Stomach (tissue), 9 donors: ENCODE results near the gene ADAD2. TPM values are rescaled to one million over a fixed set of nuclear protein-coding genes. Genes with fewer than 3 reads are reported as not detected.

Experiments used
- DNase-seq, 2 donors: peaks; one replicate each; pipeline versions ENCODE4 v3.0.0 to v3.0.0-alpha.2; 2013 to 2019
- H3K27ac ChIP-seq, 5 donors: fragments of 200-600 bp in 4 of 5; sonication (generic) in 4 of 5; one replicate each; pipeline ENCODE4 v1.5.1; 2013 to 2019; ENCODE audit warnings: mild to moderate bottlenecking in 1 of 5, moderate library complexity in 1 of 5
- H3K27me3 ChIP-seq, 3 donors: fragments of 200-600 bp; sonication (generic); one replicate each; pipeline ENCODE4 v1.5.1; 2017 to 2019; ENCODE audit warnings: mixed run types in 1 of 3
- H3K36me3 ChIP-seq, 4 donors: fragments of 200-600 bp; sonication (generic); 1 replicate in 3 of 4; 2 replicates in 1 of 4; pipeline ENCODE4 v1.5.1; 2016 to 2019
- H3K4me1 ChIP-seq, 4 donors: fragments of 200-600 bp; sonication (generic); one replicate each; pipeline ENCODE4 v1.5.1; 2016 to 2019
- H3K4me3 ChIP-seq, 4 donors: fragments of 200-600 bp; sonication (generic) in 3 of 4; one replicate each; pipeline ENCODE4 v1.5.1; 2016 to 2019; ENCODE audit warnings: mild to moderate bottlenecking in 1 of 4
- H3K9me3 ChIP-seq, 4 donors: fragments of 200-600 bp; sonication (generic); one replicate each; pipeline ENCODE4 v1.5.1; 2016 to 2019
- EP300 ChIP-seq: sonication (generic); formaldehyde crosslinking; IDR thresholded peaks from one replicate; pipeline ENCODE4 v1.6.1; 2017; ENCODE audit warnings: antibody characterized with exemption
- POLR2A ChIP-seq, 4 donors: fragments of 450-650 bp; IDR thresholded peaks; one replicate each; pipeline ENCODE4 v1.6.1; 2016; ENCODE audit warnings: antibody characterized with exemption in 4 of 4, control low read depth in 2 of 4, mild to moderate bottlenecking in 1 of 4, moderate library complexity in 1 of 4
- POLR2AphosphoS5 ChIP-seq, 3 donors: sonication (generic); formaldehyde crosslinking; IDR thresholded peaks; one replicate each; pipeline ENCODE4 v1.6.1; 2016; ENCODE audit warnings: antibody characterized with exemption in 3 of 3
- WGBS, 5 donors: extraction: QIAGEN DNeasy Blood & Tissue Kit in 3 of 5; methylation state at CpG; one replicate each; pipeline versions ENCODE4 v1.1.5 to v1.1.7; 2013 to 2018; 5-methylcytosine and 5-hydroxymethylcytosine counted together
- intact Hi-C: fragments of 100-400 bp; cut with DNase I; formaldehyde crosslinking; loops from one replicate; pipeline ENCODE4 v1.15.1; 2023; ENCODE audit warnings: low total_unique reads
- polyA plus RNA-seq, 3 donors: library from polyadenylated mRNA; stranded (reverse); fragments of 200-250 nt; gene quantifications; one replicate each; pipeline ENCODE4 v1.2.3, GENCODE V29; 2013
- total RNA-seq, 5 donors: library from RNA; depleted of rRNA; stranded (reverse); fragments of >200 nt; gene quantifications; one replicate each; pipeline versions ENCODE4 v1.1.0 to v1.2.3, GENCODE V29; 2014 to 2016
- TF ChIP-seq, protein P1 (sequence below), 7 experiments: fragments of 450-650 bp in 4 of 7; fragments of 200-600 bp in 3 of 7; sonication (generic) in 3 of 7; IDR thresholded peaks; one replicate each; pipeline ENCODE4 v1.5.1; 2016 to 2019; ENCODE audit warnings: antibody characterized with exemption in 7 of 7, control low read depth in 2 of 7, mild to moderate bottlenecking in 1 of 7
- donor health status: healthy with polysubstance abuse.
- donor health status: Bipolar disorder and iron deficiency.
- donor health status: healthy.

ADAD2 gene
- total and polyA plus RNA-seq, 8 donors: 0.18 to 4.3 (median 2.5) TPM; not detected in 4

DNA sequence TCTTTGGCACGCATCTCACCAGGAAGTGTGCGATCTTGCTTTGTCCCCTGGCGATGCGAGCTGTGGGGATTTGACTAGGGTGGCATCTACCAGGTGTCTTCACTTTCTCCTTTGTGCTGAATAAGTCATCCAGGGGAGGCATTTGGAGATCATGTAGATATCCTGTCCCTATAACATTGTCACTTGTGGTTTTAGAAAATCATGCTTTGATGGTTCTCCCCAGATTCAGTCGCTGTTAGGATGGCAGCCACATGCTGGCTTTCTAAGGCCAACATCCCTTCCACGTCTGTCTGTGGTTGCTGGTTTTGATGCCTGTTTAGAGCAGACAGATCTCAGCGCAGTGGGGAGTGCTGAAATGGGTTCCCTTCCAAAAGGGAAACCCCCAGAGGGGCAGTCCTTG is 2.5 kb downstream of the ADAD2 start:
- no peaks in the 10 kb centered on the region for H3K4me1 ChIP-seq
- TF ChIP-seq EP300: no peak
- TF ChIP-seq POLR2AphosphoS5 (IDR thresholded peaks at IDR 0.05): no peak
- no peak for TF ChIP-seq POLR2A (IDR thresholded peaks at IDR 0.05)
- TF ChIP-seq, protein P1, sequence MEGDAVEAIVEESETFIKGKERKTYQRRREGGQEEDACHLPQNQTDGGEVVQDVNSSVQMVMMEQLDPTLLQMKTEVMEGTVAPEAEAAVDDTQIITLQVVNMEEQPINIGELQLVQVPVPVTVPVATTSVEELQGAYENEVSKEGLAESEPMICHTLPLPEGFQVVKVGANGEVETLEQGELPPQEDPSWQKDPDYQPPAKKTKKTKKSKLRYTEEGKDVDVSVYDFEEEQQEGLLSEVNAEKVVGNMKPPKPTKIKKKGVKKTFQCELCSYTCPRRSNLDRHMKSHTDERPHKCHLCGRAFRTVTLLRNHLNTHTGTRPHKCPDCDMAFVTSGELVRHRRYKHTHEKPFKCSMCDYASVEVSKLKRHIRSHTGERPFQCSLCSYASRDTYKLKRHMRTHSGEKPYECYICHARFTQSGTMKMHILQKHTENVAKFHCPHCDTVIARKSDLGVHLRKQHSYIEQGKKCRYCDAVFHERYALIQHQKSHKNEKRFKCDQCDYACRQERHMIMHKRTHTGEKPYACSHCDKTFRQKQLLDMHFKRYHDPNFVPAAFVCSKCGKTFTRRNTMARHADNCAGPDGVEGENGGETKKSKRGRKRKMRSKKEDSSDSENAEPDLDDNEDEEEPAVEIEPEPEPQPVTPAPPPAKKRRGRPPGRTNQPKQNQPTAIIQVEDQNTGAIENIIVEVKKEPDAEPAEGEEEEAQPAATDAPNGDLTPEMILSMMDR (IDR thresholded peaks at IDR 0.05): no peak
- no peak overlapping the region for H3K4me3 ChIP-seq
- 80 to 86% (median 83%) methylated on average over 7 of the region's 7 CpGs for WGBS, 5 donors
- DNase-seq: no peak
- no peak overlapping the region for H3K27ac ChIP-seq
- H3K9me3 ChIP-seq: no peaks in the 10 kb centered on the region
- H3K27me3 ChIP-seq: peaks cover 0 to 30% (median 10%) of the 10 kb centered on the region in 3 donors
- H3K36me3 ChIP-seq: no peaks in the 10 kb centered on the region
- intact Hi-C loops: loop anchor here (10.0 kb wide), 1 partner anchor 219 kb away; no protein-coding TSS in a partner anchor

- H3K27ac ChIP-seq: no peak overlapping the region
- 86 to 90% (median 89%) methylated on average over 11 of the region's 11 CpGs for WGBS, 5 donors
- no peak overlapping the region for H3K4me3 ChIP-seq
- intact Hi-C loops: loop anchor here (10.0 kb wide), 1 partner anchor 219 kb away; no protein-coding TSS in a partner anchor
- H3K36me3 ChIP-seq: no peaks in the 10 kb centered on the region
- no peaks in the 10 kb centered on the region for H3K9me3 ChIP-seq
- no peaks in the 10 kb centered on the region for H3K4me1 ChIP-seq
- TF ChIP-seq EP300 (no peak), POLR2A (IDR thresholded peaks at IDR 0.05) (no peak), POLR2AphosphoS5 (IDR thresholded peaks at IDR 0.05) (no peak)
- TF ChIP-seq, protein P1 (IDR thresholded peaks at IDR 0.05): no peak
- no peak for DNase-seq
- H3K27me3 ChIP-seq: peaks cover 0 to 30% (median 10%) of the 10 kb centered on the region in 3 donors
Measured at GRCh38 chr16:84194018-84194417, 3.1 kb downstream of the ADAD2 start.

DNA sequence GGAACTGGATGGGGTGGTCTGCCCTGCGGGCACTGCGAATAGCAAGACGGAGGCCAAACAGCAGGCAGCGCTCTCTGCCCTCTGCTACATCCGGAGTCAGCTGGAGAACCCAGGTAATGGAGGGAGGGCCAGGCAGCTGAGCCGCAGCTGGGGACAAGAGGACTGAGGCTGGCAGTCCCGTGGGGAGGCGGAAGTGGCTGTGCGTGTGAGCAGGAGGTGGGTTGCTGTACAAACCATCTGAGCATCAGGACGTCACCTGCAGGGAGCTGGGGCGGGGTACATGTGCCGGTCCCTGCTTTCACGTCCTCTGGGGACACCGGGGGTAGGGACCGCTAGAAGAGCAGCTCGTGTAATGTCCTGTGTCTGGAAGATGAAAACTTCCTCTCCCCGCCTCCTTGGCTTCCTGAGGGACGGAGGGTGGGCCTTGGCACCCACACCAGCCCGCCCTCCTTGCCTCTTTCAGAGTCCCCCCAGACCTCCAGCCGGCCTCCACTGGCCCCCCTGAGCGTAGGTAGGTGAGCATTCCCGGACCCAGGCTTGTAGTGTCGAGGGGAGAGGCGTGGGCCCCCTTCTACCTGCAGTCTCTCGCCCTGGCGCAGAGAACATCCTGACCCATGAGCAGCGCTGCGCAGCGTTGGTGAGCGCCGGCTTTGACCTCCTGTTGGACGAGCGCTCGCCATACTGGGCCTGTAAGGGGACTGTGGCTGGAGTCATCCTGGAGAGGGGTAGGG is 3.7 kb downstream of the ADAD2 start:
- WGBS, 5 donors: 54 to 72% (median 69%) methylated on average over 24 to 34 of the region's 34 CpGs
- no peak for DNase-seq
- Histone ChIP-seq H3K9me3 (no peaks in the 10 kb centered on the region), H3K4me3 (no peak overlapping the region), H3K27me3 (peaks cover 0 to 30% (median 10%) of the 10 kb centered on the region in 3 donors), H3K4me1 (no peaks in the 10 kb centered on the region), H3K27ac (no peak overlapping the region), H3K36me3 (no peaks in the 10 kb centered on the region)
- TF ChIP-seq, protein P1 (IDR thresholded peaks at IDR 0.05): no peak
- TF ChIP-seq EP300: no peak
- no peak for TF ChIP-seq POLR2AphosphoS5 (IDR thresholded peaks at IDR 0.05)
- no peak for TF ChIP-seq POLR2A (IDR thresholded peaks at IDR 0.05)
- intact Hi-C loops: loop anchor here (10.0 kb wide), 1 partner anchor 220 kb away; no protein-coding TSS in a partner anchor

- WGBS, 5 donors: 78 to 87% (median 81%) methylated on average over 20 to 38 of the region's 38 CpGs; no CpG with 5 or more reads in 1 of the 5 donors
- Histone ChIP-seq H3K27ac (no peak overlapping the region), H3K36me3 (no peaks in the 10 kb centered on the region), H3K27me3 (peaks cover 0 to 30% (median 10%) of the 10 kb centered on the region in 3 donors), H3K4me3 (no peak overlapping the region), H3K9me3 (no peaks in the 10 kb centered on the region), H3K4me1 (no peaks in the 10 kb centered on the region)
- TF ChIP-seq EP300 (no peak), POLR2AphosphoS5 (IDR thresholded peaks at IDR 0.05) (no peak), POLR2A (IDR thresholded peaks at IDR 0.05) (no peak)
- TF ChIP-seq, protein P1 (IDR thresholded peaks at IDR 0.05): no peak
- intact Hi-C loops: loop anchor here (10.0 kb wide), 1 partner anchor 221 kb away; no protein-coding TSS in a partner anchor
- DNase-seq: no peak
Measured at GRCh38 chr16:84195201-84196093, 4.5 kb downstream of the ADAD2 start.
